Measurements from ENCODE around the gene FOXS1.

DNA sequence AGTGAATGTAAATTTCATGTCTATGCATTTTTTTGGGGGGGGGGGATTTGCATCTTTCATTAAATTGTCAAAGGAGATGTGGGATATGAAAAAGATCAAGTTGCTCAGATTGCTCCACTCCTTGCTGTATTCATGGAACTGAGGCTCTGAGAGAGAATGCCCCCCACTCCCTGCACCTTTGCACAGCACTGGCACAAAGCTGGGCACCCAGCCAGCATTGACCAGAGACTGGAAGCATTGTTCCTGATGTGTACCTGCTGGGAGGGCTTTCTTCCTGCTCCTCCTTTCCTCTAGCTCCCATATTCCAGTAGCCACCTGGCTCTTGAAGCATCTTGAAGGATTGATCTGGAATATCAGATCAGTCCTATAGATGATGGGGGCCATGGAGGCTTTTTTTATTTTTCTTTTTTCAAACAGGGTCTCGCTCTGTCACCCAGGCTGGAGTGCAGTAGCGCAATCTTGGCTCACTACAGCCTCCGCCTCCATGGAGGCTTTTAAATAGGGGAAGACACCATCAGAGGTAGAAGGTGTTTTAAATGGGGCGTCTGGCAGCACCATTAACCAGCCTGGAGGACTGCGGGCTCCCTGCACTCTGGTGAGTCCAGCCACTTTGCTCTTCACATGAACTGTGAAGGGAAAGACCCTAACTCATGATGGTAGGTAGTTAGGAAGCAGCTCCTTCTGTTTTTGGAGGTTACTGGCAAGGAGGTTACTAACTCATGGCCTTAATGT lies 14.0 kb upstream of the FOXS1 start:
- no peak for TF ChIP-seq ZNF114 (CRISPR knock-in tag; IDR thresholded peaks at IDR 0.05)
- TF ChIP-seq, protein P1, sequence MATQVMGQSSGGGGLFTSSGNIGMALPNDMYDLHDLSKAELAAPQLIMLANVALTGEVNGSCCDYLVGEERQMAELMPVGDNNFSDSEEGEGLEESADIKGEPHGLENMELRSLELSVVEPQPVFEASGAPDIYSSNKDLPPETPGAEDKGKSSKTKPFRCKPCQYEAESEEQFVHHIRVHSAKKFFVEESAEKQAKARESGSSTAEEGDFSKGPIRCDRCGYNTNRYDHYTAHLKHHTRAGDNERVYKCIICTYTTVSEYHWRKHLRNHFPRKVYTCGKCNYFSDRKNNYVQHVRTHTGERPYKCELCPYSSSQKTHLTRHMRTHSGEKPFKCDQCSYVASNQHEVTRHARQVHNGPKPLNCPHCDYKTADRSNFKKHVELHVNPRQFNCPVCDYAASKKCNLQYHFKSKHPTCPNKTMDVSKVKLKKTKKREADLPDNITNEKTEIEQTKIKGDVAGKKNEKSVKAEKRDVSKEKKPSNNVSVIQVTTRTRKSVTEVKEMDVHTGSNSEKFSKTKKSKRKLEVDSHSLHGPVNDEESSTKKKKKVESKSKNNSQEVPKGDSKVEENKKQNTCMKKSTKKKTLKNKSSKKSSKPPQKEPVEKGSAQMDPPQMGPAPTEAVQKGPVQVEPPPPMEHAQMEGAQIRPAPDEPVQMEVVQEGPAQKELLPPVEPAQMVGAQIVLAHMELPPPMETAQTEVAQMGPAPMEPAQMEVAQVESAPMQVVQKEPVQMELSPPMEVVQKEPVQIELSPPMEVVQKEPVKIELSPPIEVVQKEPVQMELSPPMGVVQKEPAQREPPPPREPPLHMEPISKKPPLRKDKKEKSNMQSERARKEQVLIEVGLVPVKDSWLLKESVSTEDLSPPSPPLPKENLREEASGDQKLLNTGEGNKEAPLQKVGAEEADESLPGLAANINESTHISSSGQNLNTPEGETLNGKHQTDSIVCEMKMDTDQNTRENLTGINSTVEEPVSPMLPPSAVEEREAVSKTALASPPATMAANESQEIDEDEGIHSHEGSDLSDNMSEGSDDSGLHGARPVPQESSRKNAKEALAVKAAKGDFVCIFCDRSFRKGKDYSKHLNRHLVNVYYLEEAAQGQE (IDR thresholded peaks at IDR 0.05; ENCODE audit: unreplicated experiment), result no peak
- no peak for TF ChIP-seq EZH2phosphoT487 (IDR thresholded peaks at IDR 0.05; ENCODE audit: unreplicated experiment)
- TF ChIP-seq, protein P2, sequence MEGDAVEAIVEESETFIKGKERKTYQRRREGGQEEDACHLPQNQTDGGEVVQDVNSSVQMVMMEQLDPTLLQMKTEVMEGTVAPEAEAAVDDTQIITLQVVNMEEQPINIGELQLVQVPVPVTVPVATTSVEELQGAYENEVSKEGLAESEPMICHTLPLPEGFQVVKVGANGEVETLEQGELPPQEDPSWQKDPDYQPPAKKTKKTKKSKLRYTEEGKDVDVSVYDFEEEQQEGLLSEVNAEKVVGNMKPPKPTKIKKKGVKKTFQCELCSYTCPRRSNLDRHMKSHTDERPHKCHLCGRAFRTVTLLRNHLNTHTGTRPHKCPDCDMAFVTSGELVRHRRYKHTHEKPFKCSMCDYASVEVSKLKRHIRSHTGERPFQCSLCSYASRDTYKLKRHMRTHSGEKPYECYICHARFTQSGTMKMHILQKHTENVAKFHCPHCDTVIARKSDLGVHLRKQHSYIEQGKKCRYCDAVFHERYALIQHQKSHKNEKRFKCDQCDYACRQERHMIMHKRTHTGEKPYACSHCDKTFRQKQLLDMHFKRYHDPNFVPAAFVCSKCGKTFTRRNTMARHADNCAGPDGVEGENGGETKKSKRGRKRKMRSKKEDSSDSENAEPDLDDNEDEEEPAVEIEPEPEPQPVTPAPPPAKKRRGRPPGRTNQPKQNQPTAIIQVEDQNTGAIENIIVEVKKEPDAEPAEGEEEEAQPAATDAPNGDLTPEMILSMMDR (conservative IDR thresholded peaks at IDR 0.05; ENCODE audit: low read depth in 2 of 2), result no peak
- no peak for TF ChIP-seq EZH2 (IDR thresholded peaks at IDR 0.05; ENCODE audit: low read depth, unreplicated experiment)
